MG63 (cell line): ENCODE measurements around the gene ZDHHC24. TPM values are rescaled to one million over a fixed set of nuclear protein-coding genes. Genes with fewer than 3 reads are reported as not detected.

Source experiments
- DNase-seq: peaks from one replicate; pipeline ENCODE4 v3.0.0-alpha.2; 2020
- H3K27me3 ChIP-seq: fragments of 250-450 bp; sonication (Bioruptor Pico); 2 replicates; pipeline ENCODE4 v1.5.1; 2020; ENCODE audit warnings: mild to moderate bottlenecking, moderate library complexity
- H3K36me3 ChIP-seq: fragments of 250-450 bp; sonication (Bioruptor Pico); 2 replicates; pipeline ENCODE4 v1.5.1; 2020; ENCODE audit warnings: mild to moderate bottlenecking, moderate library complexity
- H3K4me3 ChIP-seq: fragments of 250-450 bp; sonication (Bioruptor Pico); 2 replicates; pipeline ENCODE4 v1.5.1; 2020; ENCODE audit warnings: mild to moderate bottlenecking, moderate library complexity
- H3K9me3 ChIP-seq: fragments of 250-450 bp; sonication (Bioruptor Pico); 2 replicates; pipeline ENCODE4 v1.5.1; 2020; ENCODE audit warnings: mild to moderate bottlenecking, moderate library complexity
- total RNA-seq: library from RNA; depleted of rRNA; stranded (reverse); fragments of >200 nt; shearing (Covaris generic); gene quantifications from 2 replicates; pipeline ENCODE4 v1.2.3, GENCODE V29; 2014; ENCODE audit warnings: low replicate concordance

Gene ZDHHC24
- total RNA-seq, 1 experiment from 2014 or later = 22.9 TPM

DNA sequence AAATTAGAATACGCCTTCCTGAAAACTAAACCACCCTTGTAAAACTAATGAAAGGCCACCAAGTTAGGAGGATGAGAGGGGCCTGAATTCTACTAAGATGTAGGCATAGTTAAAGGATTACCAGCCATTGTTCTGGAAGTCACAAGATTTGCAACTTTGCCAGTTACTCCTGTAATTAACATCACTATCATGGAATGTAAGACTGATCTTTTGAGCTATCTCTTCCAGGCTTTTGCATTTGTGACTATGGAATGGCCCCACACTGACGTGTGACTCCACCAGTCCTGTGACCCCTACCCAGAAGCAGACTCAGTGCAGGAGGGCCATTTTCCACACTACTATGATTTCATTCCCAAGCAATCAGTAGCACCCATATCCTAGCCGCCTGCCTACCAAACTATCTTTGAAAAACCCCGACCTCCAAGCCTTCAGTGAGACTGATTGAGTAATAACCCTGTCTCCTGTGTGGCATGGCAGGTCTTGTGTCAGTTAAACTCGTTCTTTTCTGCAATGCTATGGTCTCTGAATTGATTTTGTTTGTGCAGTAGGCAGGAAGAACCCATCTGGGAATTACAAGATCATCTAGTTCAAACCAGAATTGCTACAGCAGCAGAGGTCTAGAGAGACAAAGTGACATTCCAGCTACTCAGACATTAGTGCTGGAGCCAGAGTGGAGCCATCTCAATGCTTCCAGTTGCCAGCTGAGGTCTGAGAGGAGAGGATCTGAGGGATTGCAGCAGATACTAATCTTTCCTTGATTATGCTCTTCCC, 24.4 kb upstream of the ZDHHC24 start:
- H3K27me3 ChIP-seq = no peaks in the 10 kb centered on the region
- no peak overlapping the region for H3K4me3 ChIP-seq
- H3K9me3 ChIP-seq = no peaks in the 10 kb centered on the region
- no peak for DNase-seq
- no peaks in the 10 kb centered on the region for H3K36me3 ChIP-seq

DNA sequence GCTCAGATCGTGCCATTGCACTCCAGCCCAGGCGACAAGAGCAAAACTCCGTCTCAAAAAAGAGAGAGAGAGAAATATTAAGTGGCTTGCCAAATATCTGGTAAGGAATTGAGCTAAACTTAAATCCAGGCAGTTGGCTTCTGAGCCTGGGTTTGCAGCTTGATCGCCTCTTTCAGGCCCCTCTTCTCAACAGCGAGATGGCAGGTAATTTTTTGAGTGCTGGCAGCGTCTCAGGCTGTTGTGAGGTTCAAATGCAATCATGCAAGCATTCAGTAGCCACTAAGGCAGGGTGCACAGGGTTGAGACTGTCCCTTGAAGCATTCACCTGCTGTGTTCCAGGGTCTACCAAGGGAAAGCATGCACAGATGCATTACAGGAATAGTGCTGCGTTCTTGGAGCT, 23.2 kb upstream of the ZDHHC24 start:
- H3K36me3 ChIP-seq = no peaks in the 10 kb centered on the region
- no peak overlapping the region for H3K4me3 ChIP-seq
- DNase-seq = no peak
- no peaks in the 10 kb centered on the region for H3K27me3 ChIP-seq
- no peaks in the 10 kb centered on the region for H3K9me3 ChIP-seq

DNA sequence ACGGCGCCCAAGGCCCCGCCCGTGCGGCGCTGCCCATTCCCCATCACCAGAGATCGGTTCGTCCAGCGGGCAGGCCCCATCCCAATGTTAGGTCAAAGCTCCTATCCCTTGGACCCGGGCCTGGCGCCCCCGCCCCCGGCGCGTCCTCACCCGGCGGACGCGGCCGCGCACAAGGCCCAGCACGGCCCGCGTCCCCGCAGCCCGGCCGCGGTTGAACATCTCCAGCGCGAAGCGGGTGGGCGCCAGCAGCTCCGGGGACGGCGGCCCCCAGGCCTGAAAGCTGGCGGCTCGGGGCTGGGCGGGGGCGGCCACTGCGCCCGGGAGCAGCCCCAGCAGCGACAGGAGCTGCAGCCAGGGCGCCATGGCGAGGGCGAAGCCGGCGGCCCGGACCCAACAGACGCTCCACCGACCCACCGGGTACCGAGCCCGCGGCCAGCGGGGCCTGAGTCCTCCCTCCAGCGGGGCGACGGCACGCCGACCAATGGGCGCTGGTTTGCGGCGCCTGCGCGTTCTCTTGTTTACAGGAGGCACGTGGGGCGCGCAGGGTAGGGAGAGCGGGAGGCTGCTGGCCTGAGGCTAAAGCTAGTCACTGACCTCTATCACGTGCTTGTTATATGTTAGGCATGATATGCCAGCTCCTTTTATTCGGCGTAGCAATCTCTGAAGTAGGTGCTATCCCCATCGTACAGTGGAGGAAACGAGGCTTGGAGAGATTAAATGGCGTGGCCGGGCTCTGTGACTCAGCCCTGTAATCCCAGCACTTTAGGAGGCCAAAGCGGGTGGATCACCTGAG, 22.5 kb upstream of the ZDHHC24 start, which contains the start of gene CTSF:
TSS of gene CTSF (minus strand) at position 483 of the 793 bp plus-strand sequence. CDS start at position 363, 120 bp downstream.
- H3K36me3 ChIP-seq = no peaks in the 10 kb centered on the region
- H3K27me3 ChIP-seq = no peaks in the 10 kb centered on the region
- no peaks in the 10 kb centered on the region for H3K9me3 ChIP-seq
- peak; percentile 75 for DNase-seq
- H3K4me3 ChIP-seq = peak within 1 kb of the TSS; percentile 38

DNA sequence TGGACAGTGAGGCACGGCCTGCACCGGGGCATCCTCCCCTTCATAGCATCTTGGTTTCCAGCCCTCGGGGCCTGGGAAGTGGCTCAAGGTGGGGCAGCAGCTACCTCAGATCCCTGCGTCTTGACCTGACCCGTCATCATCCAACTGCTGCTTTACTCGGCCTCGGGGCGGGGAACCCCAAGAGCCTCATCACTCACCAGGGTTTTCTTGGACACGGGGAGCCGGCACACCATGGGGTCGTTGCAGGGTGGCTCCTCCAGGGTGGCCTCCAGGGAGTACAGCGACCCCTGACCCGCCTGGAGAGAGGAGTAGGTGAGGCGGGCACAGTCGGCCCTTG, 21.9 kb upstream of the ZDHHC24 start:
- Histone ChIP-seq H3K4me3 (no peak overlapping the region; the same call in 1 of the 2 replicates), H3K9me3 (no peaks in the 10 kb centered on the region), H3K36me3 (no peaks in the 10 kb centered on the region), H3K27me3 (no peaks in the 10 kb centered on the region)
- no peak for DNase-seq

DNA sequence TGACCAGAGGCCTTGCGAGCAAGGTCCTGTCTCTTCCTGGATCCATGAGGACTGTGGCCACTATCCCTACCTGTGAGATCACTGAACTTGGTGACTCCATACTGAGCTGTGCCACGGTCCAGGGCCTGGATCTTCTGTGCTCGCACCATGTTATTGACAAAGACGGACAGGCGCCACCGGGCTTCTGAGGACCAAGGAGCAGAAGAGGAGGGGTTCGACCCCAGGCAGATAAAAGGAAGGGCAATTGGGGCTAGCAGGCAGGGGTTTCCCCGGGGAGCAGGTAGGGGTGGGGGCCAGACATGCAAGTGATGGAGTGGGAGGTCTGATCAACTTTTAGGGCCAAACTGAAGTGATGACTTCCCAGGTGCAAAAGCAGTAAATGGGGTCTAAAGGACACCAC, 20.4 kb upstream of the ZDHHC24 start:
- DNase-seq = no peak
- H3K9me3 ChIP-seq = no peaks in the 10 kb centered on the region
- H3K36me3 ChIP-seq = no peaks in the 10 kb centered on the region
- H3K4me3 ChIP-seq = no peak overlapping the region
- no peaks in the 10 kb centered on the region for H3K27me3 ChIP-seq

DNA sequence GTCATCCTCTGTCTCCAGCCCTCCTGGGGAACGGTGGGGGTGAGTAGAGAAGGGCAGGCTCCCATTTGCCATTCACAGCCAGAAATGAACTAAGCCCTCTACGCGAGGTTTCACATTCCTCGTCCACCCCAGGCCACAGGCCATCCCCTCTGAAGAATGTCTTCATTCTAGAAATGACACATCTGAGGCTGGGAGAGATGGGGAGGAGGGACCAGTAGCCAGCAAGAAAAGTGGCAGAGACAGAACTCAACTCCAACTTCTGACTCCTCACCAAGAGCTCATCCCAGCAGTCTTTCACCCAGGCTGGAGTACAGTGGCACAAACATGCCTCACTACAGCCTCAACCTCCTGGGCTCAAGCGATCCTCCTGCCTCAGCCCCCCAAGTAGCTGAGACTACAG, 19.1 kb upstream of the ZDHHC24 start:
- Histone ChIP-seq H3K4me3 (no peak overlapping the region), H3K27me3 (no peaks in the 10 kb centered on the region), H3K9me3 (no peaks in the 10 kb centered on the region), H3K36me3 (no peaks in the 10 kb centered on the region)
- no peak for DNase-seq

DNA sequence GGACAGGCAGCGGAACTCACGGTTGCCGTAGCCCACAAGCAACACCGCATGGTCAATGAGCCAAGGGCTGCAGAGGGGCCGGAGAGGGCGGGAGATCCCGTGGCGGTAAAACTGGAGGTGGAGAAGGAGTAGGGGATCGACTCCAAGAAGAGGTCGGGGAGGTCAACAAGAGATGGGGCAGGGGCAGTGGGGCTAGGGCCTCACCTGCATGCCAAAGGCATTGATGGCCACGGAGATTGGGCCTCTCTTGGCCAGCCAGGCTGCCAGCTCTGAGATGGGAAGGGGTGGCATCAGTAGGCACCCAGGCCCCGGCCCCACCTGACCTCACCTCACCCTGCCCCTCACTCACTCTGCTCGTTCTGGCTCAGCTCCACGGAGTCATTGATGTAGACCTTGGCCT, 18.7 kb upstream of the ZDHHC24 start:
- no peak overlapping the region for H3K4me3 ChIP-seq
- H3K9me3 ChIP-seq = no peaks in the 10 kb centered on the region
- H3K36me3 ChIP-seq = no peaks in the 10 kb centered on the region
- no peak for DNase-seq
- H3K27me3 ChIP-seq = no peaks in the 10 kb centered on the region

DNA sequence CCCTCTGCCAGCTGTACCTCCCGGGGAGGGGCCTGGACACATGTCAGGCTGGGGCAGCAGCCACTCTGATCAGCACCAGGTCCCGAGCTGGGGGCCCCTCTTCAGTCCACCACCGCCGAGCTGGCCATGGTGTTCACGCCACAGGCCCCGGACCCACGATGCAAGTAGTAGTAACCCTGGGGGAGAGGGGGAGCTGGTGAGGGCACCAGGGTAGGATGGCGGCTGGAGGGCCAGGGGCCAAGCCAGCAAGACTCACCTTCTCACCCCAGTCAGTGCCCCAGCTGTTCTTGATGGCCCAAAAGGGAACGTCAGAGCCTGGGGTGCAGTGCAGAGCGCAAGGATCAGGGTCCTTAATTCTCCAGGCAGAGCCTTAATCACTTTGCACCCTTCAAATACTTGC, 18.0 kb upstream of the ZDHHC24 start:
- Histone ChIP-seq H3K4me3 (no peak overlapping the region), H3K27me3 (no peaks in the 10 kb centered on the region), H3K9me3 (no peaks in the 10 kb centered on the region), H3K36me3 (no peaks in the 10 kb centered on the region)
- no peak for DNase-seq

DNA sequence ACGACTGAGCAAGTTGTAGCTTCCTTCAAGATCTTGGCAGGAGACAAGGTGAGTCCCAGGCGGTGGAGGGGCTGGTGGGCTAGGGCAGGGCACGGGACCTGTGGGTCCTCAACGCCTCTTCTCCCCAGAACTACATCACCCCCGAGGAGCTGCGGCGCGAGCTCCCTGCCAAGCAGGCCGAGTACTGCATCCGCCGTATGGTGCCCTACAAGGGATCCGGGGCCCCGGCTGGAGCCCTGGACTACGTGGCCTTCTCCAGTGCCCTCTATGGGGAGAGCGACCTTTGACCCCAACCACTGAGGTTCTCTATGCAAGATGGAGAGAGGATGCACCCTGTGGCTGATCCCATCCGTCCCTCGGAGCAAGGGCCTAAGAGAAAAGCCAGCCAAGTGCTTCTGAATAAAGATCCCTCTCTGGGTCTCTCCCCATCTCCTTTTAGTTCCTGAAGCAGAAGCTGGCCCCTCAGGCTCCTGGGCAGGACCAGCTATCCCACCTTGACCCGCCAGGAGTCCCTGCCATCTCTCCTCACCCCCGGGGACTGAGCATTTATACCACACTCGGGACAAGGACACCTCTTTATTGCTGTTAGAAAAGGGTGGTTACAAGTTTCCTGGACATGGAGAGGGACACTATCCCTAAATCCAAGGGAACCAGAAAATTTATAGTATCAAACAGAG, 17.2 kb upstream of the ZDHHC24 start:
- H3K4me3 ChIP-seq = no peak overlapping the region
- H3K36me3 ChIP-seq = no peaks in the 10 kb centered on the region
- H3K27me3 ChIP-seq = no peaks in the 10 kb centered on the region
- DNase-seq = no peak
- no peaks in the 10 kb centered on the region for H3K9me3 ChIP-seq

DNA sequence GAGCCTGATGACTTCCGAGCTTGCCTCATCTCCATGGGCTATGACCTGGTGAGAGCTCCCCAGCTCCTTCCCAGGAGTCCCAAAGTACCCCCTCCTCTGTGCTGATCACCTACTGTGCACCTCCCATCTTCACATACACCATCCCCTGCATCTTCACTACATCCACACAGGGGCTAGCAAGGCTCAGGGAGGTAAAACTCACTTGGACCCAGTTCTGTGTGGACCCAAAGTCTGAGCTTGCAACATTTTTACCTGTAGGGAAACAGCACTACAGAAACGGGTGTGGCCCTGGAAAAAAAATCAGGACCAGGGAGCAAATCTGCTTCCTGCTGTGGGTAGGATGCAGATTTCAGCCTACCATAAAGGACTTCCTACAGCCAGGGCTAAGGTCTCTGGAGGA, 16.4 kb upstream of the ZDHHC24 start:
- H3K9me3 ChIP-seq = no peaks in the 10 kb centered on the region
- no peak for DNase-seq
- no peaks in the 10 kb centered on the region for H3K36me3 ChIP-seq
- H3K4me3 ChIP-seq = no peak overlapping the region
- H3K27me3 ChIP-seq = no peaks in the 10 kb centered on the region

DNA sequence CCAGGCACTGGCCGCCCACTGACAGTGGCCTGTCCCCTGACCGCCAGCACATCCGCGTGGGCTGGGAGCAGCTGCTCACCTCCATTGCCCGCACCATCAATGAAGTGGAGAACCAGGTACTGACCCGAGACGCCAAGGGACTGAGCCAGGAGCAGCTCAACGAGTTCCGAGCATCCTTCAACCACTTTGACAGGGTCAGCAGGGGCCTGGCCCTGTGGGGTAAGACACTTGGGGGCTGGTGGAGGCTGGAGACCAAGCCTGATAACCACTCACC, 16.1 kb upstream of the ZDHHC24 start:
- DNase-seq = no peak
- Histone ChIP-seq H3K36me3 (no peaks in the 10 kb centered on the region), H3K9me3 (no peaks in the 10 kb centered on the region), H3K27me3 (no peaks in the 10 kb centered on the region), H3K4me3 (no peak overlapping the region)

DNA sequence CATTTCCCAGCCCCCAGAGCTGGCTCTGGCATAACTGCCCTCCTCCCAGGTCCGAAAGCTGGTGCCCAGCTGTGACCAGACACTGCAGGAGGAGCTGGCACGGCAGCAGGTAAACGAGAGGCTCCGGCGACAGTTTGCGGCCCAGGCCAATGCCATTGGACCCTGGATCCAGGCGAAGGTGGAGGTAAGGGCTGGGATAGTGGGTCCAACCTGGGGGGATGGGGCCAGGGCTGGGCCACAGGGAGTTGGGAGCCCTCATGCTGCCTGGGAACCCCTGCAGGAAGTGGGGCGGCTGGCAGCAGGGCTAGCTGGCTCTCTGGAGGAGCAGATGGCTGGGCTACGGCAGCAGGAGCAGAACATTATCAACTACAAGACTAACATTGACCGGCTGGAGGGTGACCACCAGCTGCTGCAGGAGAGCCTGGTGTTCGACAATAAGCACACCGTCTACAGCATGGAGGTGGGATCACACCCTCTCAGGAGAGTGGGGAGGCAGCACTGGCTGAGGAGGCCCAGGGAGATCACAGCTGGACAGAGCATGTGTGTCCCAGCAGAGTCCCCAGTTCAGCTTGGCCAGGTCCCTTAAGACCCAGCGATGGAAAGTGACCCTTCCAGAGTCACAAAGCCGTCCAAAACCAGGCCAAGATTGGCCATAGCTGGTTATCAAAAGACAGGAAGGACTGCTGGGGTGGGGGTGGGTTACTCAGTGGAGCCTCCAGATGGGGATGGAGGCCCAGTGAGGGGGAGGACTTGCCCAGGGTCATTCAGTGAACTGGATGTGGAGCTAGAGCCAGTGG, 15.5 kb upstream of the ZDHHC24 start:
- Histone ChIP-seq H3K9me3 (no peaks in the 10 kb centered on the region), H3K27me3 (no peaks in the 10 kb centered on the region), H3K4me3 (no peak overlapping the region), H3K36me3 (no peaks in the 10 kb centered on the region)
- no peak for DNase-seq

DNA sequence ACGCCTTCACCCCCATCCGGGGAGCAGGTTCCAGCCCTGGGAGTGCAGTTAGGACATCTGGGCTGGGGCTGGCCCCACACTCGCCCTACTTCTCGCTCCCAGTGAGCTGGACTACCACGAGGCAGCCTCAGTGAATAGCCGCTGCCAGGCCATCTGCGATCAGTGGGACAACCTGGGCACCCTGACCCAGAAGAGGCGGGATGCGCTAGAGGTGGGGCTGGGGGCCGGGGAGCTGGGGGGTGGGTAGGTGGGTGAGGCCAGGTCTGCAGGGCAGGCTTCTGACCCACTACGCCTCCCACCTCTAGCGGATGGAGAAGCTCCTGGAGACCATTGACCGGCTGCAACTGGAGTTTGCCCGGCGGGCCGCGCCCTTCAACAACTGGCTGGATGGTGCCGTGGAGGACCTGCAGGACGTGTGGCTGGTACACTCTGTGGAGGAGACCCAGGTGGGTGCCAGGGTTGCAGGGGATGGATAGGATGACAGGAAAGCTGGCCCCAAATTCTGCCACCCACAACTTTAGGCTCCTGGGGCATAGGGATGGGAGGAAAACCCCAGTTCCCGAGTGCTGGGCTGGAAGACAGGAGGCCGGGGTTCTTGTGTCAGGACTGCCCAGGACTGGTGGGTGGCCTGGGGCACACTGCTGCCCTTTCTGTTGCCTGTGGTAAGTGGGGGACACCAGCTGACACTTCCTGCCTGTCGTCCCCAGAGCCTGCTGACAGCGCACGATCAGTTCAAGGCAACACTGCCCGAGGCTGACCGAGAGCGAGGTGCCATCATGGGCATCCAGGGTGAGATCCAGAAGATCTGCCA, 14.2 kb upstream of the ZDHHC24 start:
- Histone ChIP-seq H3K9me3 (no peaks in the 10 kb centered on the region), H3K36me3 (no peaks in the 10 kb centered on the region), H3K4me3 (no peak overlapping the region), H3K27me3 (no peaks in the 10 kb centered on the region)
- DNase-seq = no peak

DNA sequence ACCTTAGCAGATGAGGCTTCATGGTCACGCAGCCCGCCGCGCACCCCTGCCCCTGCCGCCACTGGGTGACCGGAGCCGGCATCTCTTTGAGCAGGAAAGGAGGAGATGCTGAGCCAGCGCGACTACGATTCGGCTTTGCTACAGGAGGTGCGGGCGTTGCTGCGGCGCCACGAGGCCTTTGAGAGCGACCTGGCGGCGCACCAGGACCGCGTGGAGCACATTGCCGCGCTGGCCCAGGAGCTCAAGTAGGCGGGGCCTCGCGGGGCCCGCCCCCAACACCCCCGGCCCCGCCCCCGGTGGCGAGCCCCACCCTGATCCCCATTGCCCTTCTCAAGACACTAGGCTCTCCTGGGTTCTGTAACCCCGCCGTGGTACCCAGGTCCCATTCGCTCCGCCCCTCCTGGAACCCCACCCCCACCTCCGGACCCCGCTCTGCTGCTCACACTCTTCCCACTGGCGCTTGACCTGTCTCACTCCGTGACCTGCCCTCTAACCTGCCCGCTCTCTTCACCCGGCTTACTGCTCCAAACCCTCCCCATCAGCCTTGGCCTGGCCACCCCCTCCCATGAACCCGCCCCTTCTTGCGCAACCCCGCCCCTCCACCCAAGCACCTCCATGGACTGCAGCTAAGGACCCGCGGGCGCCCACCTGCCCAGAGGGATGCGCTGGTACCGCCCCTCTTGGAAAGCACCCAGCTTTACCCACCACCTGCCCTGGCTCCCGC, 13.5 kb upstream of the ZDHHC24 start:
- Histone ChIP-seq H3K36me3 (no peaks in the 10 kb centered on the region), H3K9me3 (no peaks in the 10 kb centered on the region), H3K27me3 (no peaks in the 10 kb centered on the region), H3K4me3 (no peak overlapping the region)
- no peak for DNase-seq

DNA sequence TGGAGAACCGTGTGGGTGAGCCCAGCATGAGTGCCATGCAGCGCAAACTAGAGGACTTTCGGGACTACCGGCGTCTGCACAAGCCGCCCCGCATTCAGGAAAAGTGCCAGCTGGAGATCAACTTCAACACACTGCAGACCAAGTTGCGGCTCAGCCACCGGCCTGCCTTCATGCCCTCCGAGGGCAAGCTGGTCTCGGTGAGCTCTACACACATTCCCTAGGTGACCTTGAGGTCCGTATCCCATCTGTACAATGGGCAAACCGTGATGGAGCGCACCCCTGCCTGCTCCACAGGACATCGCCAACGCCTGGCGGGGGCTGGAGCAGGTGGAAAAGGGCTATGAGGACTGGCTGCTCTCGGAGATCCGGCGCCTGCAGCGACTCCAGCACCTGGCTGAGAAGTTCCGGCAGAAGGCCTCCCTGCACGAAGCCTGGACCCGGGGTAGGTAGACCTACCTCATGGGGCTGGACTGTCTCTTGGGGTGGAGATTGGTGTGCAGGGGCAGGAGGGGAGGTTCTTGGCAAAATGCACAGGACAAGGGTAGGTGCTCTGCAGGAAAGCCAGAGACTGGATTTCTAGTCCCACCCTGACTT, 12.0 kb upstream of the ZDHHC24 start:
- no peak overlapping the region for H3K4me3 ChIP-seq
- DNase-seq = no peak
- no peaks in the 10 kb centered on the region for H3K9me3 ChIP-seq
- no peaks in the 10 kb centered on the region for H3K27me3 ChIP-seq
- no peaks in the 10 kb centered on the region for H3K36me3 ChIP-seq
